Fibroblast of lung (primary cell): Measurements from ENCODE around the gene SH3GL1.

ENCODE experiments used
- EZH2 ChIP-seq: IDR thresholded peaks from 2 replicates; pipeline ENCODE4 v1.5.1; 2012; ENCODE audit warnings: low read length, control low read depth, mild to moderate bottlenecking; ENCODE audit errors: missing control alignments
- TF ChIP-seq, protein P1 (sequence below), 2 donors: IDR thresholded peaks in 1 of 2; conservative IDR thresholded peaks in 1 of 2; 1 replicate in 1 of 2; 2 replicates in 1 of 2; pipeline ENCODE4 v1.5.1; 2011 to 2012; ENCODE audit warnings: low read length in 2 of 2, control low read depth in 1 of 2, inconsistent platforms in 1 of 2, low read depth in 1 of 2, mild to moderate bottlenecking in 1 of 2

DNA sequence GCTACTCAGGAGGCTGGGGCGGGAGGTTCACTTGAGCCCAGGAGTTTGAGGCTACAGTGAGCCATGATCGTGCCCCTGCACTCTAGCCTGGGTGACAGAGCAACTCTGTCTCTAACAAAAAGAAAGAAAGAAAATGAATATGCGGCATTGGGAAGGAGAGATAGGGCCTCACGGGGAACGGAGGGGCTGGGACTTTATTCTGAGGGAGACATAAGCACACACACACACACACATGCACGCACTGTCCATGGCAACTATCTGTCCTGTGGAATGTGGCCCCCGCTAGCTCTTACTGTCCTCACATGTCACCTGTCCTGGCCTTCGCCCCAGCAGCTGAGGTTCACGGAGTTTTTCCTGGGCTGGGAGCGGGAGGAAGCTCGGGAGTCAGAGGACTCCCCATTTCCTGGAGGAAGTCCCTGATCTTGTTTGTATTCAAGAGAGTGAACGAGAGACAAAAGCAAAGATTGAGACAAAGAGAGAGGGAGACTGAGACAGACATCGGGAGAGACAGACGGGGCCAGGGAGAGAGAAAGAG is 62.4 kb downstream of the SH3GL1 start:
- TF ChIP-seq, protein P1, sequence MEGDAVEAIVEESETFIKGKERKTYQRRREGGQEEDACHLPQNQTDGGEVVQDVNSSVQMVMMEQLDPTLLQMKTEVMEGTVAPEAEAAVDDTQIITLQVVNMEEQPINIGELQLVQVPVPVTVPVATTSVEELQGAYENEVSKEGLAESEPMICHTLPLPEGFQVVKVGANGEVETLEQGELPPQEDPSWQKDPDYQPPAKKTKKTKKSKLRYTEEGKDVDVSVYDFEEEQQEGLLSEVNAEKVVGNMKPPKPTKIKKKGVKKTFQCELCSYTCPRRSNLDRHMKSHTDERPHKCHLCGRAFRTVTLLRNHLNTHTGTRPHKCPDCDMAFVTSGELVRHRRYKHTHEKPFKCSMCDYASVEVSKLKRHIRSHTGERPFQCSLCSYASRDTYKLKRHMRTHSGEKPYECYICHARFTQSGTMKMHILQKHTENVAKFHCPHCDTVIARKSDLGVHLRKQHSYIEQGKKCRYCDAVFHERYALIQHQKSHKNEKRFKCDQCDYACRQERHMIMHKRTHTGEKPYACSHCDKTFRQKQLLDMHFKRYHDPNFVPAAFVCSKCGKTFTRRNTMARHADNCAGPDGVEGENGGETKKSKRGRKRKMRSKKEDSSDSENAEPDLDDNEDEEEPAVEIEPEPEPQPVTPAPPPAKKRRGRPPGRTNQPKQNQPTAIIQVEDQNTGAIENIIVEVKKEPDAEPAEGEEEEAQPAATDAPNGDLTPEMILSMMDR (conservative IDR thresholded peaks at IDR 0.05 in 1 of 2, IDR thresholded peaks at IDR 0.05 in 1 of 2; ENCODE audit: low read depth in 1 of 2, low read length in 2 of 2) = no peak
- TF ChIP-seq EZH2 = no peak
